SH-SY5Y (cell line): ENCODE measurements around the gene CA5A.

Source experiments
- GATA2 ChIP-seq: IDR thresholded peaks from 2 replicates; pipeline ENCODE4 v1.6.1; 2011; ENCODE audit warnings: mild to moderate bottlenecking, low read depth, low read length
- GATA3 ChIP-seq: IDR thresholded peaks from 2 replicates; pipeline ENCODE4 v1.6.1; 2011; ENCODE audit warnings: low read depth, mild to moderate bottlenecking, low read length, moderate library complexity

Gene CA5A

DNA sequence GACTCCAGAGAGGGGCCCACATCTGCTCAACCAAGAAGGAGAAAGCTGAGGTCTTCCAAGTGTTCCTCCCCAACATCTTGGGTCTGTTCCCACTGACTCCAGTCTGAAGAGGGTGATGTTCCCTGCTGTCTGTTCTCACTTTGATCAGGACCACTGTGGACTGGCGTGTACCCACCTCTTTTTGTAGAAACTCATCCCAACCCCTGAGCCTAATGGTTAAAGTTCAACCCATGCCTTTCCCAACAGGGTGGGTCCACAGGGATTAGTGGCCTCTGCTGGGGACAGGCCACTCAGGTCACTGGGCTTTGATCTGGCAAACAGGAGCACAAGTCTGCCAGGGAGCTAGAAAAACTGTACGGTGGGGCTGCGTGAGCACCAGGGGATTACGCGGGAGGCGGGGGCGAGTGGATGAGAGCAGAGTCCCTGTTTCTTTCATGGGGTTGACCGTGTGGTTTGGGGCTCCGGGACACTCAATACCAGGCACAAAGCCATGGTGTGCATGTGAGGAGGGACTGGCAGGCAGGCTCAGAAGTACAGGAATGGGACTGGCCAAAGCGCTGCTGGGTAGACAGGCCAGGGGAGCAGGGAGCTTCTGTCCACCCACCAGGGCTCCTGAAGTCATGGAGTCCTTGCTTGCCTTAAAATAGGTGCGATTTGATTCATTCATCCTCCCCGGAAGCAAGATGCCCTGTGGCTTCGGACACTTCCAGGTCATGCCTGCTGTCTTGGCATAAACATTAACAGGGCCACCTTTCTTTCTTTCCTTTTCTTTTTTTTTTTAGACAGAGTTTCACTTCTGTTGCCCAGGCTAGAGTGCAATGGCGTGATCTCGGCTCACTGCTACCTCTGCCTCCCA lies at the start of gene CA5A:
Gene CA5A, minus strand, starts transcription at position 155 of the 856 bp plus-strand sequence. Its CDS starts 79 bp downstream, at position 76.
- TF ChIP-seq GATA2 = no peak
- TF ChIP-seq GATA3 = no peak

DNA sequence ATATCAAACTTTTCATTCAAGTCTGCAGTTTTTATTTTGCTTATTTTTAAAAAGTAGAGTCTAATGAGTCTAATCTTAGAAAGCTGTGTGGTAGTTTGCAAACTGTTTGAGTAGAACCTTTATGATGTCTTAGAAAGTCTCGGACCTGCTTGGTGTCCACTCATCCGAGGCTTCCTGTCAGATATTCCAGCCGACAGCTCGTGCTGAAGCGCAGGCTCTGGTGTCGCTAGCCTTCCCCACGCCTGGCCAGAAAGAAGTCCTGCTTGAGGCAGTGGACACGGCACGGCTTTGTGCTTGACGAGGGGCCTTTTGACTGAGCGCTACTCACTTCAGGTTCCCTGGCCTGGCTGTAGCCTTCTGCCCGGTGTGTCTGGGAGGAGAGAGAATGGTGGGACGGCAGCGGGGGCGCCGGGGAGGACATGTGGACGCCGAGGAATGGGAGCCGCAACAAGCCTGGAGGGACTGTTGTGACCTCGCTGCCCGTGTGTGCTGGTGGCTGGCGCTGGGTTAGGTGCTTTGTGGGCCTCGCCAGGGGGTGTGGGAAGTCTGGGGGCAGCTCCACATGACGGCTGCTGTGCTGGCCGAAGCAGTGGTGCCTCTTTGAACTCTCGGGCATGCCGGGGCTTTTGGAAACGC lies 48.4 kb upstream of the CA5A start:
- TF ChIP-seq GATA3 (no peak), GATA2 (no peak)

DNA sequence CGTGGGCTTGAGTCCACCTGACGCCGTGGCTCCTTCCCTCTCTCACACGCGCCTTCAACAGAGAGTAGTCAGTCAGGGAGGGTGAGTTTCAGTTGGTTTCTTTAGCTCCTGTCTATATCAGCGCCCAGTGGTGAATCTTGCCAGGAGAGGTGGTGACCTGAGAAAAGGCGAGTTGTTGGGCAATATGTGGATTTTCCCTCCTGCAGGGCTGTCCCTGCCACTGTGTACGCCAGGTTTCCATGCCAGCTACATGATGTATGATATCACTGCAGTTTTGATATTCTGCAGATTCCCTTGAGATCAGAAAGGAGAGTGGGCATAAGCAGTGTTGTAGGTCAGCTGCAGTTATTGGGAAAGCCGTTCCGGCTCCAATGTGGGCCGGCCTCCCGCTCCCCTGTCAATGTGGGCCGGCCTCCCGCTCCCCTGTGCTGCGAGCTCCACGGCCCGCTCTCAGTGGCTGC lies 46.3 kb upstream of the CA5A start:
- TF ChIP-seq GATA2 (no peak), GATA3 (no peak)

DNA sequence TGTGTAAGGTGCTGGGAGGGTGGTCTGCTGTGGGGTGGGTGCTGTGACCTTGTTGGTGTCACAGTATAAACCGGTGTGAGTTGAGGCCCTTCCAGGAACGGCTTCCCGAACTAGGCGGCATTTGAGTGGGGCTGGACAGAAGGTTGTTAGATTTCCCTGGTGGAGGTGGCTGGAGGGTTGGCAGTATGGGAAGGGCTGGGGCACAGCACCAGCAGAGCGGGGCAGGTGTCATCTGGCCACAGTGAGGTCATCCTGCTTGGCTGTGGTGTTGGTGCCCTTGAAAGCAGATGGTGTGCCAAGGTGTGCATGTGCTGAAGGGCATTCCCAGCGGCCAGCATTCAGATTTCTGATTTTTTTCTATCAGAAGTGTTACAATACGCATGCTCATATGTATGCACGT lies 43.0 kb upstream of the CA5A start:
- TF ChIP-seq GATA2 (no peak), GATA3 (no peak)

DNA sequence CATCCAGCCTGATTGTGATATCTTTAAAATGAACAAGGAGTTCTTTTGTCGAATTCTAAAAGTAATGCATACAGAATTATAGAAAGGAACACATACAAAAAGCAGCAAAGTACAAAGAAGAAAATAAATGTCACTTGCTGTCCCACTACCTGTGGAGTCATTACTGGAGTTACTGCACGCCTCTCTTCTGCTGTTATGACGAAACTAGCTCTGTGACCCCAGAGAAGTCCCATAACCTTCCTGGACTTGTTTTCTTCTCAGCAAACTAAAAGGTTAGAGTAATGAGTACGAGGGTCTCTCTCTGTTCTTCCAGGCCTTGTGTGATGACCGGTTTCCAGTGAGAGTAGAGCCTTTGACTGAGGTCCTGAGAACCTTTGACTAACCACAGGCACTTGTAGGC lies 41.8 kb upstream of the CA5A start:
- TF ChIP-seq GATA2 (no peak), GATA3 (no peak)

DNA sequence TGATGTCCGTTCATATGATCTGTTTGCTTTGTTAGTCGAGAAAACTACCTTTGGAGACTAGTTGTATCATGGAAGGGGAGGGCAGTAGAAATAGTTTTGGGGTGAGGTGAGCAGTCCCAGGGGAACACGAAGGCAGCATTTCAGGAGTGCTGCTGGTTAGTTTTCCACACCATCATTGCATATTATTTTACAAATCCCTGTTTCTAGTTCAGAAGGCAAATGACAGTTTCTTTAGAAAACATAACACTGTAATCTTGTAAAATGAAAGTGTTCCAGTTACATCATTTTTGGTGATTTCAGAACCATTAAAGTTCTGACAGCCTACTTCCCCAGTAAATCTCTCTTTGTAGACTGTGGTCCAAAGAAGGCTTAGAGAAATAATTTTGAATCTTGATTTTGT lies 40.3 kb upstream of the CA5A start:
- TF ChIP-seq GATA2 = no peak
- no peak for TF ChIP-seq GATA3

DNA sequence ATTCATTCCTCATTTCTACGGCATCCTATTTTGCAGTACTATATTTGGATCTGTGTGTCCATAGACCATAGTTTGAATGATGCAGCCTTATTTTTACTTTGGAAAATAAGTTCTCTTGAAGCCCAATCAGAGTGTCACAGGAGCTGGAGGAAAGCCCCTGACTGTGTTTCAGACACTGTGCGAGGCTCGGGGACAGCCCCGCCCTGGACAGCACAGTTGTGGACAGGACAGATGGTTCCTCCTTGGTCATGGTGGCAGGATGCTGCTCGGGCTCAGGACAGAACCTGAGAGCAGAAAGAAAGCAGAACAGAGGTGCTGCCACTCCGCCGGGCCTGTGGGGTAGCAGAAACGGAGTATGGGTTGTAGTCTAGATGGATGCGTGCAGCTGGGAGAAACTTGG lies 37.8 kb upstream of the CA5A start:
- no peak for TF ChIP-seq GATA2
- no peak for TF ChIP-seq GATA3

DNA sequence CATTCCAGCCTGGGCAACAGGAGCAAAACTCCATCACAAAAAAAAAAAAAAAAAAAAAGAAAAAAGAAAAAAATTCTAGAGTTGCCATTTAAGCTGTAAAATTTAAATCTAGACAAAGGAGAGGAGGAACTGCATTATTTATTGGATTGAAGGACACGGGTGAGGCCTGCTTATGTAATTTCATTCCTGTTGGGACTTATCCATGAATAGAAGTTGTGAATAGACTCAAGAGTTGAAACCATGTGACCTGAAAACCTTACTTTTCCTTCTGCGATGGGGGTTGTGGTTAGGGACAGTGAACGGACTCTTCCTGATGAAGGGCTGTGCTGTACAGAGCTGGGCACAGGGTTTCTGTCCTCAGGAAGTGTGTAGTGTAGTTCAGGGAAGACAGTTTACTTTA lies 37.4 kb upstream of the CA5A start:
- TF ChIP-seq GATA2 (no peak), GATA3 (no peak)

DNA sequence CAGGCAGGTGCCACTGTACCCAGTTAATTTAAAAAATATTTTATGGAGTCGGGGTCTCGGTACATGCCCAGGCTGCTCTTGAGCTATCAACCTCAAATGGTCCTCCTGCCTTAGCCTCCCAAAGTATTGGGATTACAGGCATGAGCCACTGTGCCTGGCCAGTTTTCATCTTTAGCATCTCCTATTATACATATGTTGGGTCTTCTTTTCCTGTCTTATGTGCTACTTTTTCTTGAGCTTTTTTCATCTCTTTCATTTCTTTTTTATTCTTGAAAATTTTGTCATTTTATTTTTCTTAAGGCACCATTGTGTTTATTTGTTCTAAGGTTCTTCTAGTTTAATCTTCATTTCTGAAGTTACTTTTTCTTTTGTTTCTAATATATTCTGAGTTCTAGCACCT lies 35.6 kb upstream of the CA5A start:
- TF ChIP-seq GATA2 (no peak), GATA3 (no peak)

DNA sequence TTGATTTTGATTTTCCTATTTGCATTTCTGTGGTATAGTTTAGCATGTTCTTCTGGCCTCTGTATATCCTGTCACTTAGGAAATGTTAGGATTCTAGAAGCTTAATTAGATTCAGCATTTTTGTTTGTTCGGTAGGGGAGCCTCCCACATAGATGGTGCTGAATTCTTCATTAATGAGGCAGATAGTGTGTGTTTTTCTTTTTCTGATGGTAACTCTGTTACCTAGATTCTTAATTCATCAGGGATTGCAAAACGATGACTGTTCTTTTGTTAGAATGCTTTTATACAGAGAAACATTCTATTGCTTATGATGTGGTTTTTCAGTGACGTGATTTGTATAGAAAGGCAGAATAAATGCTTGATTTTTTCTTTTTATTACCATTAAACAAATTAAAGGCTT lies 33.9 kb upstream of the CA5A start:
- TF ChIP-seq GATA2 (no peak), GATA3 (no peak)

DNA sequence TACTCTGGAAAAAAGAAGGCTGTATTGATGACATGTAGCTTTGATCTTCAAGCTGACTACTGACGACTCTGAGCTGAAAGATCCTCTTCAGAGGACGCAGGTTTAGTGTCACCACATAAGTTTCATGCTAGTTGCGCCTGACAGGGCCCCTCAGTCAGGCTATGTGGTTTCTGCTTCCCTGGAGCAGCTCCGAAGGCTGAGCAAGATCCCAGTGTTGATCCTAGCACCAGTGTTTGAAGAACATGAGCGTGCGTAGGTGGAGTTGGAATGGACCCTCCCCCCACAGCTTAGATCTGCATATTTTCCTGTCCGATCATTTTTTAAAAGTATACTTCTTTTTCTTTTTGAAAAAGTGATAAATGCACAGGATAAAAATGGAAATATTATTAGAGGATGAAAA lies 32.2 kb upstream of the CA5A start:
- no peak for TF ChIP-seq GATA2
- TF ChIP-seq GATA3 = no peak

DNA sequence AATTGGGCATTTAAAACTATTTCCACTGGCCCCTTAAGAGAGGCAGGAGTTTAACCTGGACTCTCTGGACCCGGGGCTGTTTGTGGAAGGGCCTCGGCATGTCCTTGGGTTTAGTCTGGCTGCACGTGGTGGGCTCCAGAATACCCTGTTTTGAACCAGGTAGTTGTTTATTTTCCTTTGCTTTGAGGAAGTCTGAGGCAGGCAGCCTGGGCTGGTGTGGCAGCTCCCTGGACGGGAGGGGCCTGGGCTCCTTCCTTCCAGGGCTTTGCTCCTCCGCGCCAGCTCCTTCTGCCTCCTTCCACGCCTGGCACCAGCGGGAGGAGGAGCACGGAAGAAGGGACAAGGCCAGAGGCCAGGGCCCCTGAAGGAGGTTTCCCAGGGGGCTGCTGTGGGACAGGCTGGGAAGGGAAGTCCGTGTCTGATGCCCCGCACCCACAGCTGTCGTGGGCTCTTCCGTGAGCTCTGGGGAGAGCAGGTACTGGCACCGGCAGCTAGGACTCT lies 30.4 kb upstream of the CA5A start:
- TF ChIP-seq GATA2 = no peak
- no peak for TF ChIP-seq GATA3

DNA sequence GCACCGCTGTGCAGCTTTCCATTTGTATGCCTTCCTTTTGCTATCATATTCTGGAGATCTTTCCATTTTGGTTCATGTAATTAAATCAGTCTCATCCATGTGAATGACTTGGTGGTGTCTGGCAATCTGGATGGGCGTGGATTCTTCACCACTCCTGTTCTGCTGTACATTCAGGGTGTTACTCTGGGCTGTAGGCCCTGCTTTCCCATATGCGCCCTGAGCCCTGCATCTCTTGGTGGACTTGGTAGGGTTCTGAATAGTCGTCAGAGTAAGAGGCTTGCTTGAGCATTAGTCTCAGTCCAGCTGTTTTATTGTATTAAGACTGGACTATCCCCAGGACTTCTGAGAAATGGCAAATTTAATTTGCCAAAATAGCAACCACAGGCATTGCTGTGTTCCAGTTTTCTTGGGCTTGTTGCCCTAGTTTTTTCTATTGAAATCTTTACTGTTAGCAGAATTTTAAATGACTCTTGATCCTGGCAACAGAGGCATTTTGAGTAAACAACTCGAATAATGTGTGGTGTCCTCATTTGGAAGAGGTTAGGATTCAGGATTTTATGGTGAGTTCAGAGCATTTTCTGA lies 29.8 kb upstream of the CA5A start:
- TF ChIP-seq GATA2 = peak; percentile 90
- TF ChIP-seq GATA3 = peak; percentile 72

DNA sequence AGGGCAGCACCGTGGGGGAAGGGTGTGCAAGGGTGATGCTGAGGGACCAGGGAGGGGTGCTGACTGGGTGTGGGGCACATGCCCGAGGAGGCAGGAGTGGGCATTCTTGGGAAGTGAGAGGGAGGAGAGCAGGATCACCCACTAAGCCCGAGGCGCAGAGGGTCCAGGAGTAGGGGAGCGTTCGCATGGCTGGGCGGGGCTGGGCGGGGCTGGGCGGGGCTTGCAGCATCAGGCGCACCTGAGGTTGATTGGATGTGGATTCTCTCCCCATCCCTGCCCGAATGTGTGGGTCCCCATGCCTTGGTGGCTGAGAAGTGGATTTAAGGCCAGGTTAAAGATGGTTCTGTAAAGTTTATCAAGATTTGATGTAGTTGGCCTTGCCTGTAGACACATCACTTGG lies 29.1 kb upstream of the CA5A start:
- TF ChIP-seq GATA3 = no peak
- TF ChIP-seq GATA2 = no peak
